ENCODE results near the gene FREM2.

GRCh38 chr13:38819596-38819995 lies 132.7 kb downstream of the FREM2 start:
- TF ChIP-seq POLR2AphosphoS5 (IDR thresholded peaks at IDR 0.05; ENCODE audit: low read depth, low read length) (no peak), REST (IDR thresholded peaks at IDR 0.05; ENCODE audit: insufficient read depth in 1 of 2, low read depth in 2 of 2, low read length in 2 of 2) (no peak), SIN3A (IDR thresholded peaks at IDR 0.05; ENCODE audit: borderline replicate concordance, insufficient read depth, low read length) (no peak)
